Peyer's patch (tissue), 4 donors: Measurements from ENCODE around the gene ARF1. TPM values are rescaled to one million over a fixed set of nuclear protein-coding genes. Genes with fewer than 3 reads are reported as not detected.
A peak's percentile ranks its signal among the peaks of the same experiment; 100 is the strongest.

Experiments
- DNase-seq, 3 donors: peaks; one replicate each; pipeline ENCODE4 v3.0.0-alpha.2; 2017 to 2019
- H3K27ac ChIP-seq, 4 donors: fragments of 200-600 bp; sonication (generic); one replicate each; pipeline ENCODE4 v1.5.1; 2016 to 2019
- H3K27me3 ChIP-seq, 2 donors: fragments of 200-600 bp; sonication (generic); one replicate each; pipeline ENCODE4 v1.5.1; 2019
- H3K36me3 ChIP-seq, 3 donors: fragments of 200-600 bp; sonication (generic); one replicate each; pipeline ENCODE4 v1.5.1; 2016 to 2019
- H3K4me1 ChIP-seq, 4 donors: fragments of 200-600 bp; sonication (generic); one replicate each; pipeline ENCODE4 v1.5.1; 2016 to 2019
- H3K4me3 ChIP-seq, 4 donors: fragments of 200-600 bp; sonication (generic); 1 replicate in 3 of 4; 2 replicates in 1 of 4; pipeline ENCODE4 v1.5.1; 2016 to 2019; ENCODE audit warnings: mild to moderate bottlenecking in 1 of 4
- H3K9me3 ChIP-seq, 4 donors: fragments of 200-600 bp; sonication (generic); one replicate each; pipeline ENCODE4 v1.5.1; 2016 to 2019; ENCODE audit warnings: mild to moderate bottlenecking in 1 of 4
- CTCF ChIP-seq, 6 experiments: fragments of 450-650 bp in 4 of 6; fragments of 200-600 bp in 2 of 6; sonication (generic) in 1 of 6; IDR thresholded peaks; one replicate each; pipeline ENCODE4 v1.5.1; 2017 to 2019; ENCODE audit warnings: antibody characterized with exemption in 6 of 6, mild to moderate bottlenecking in 3 of 6, moderate library complexity in 1 of 6
- POLR2A ChIP-seq, 2 donors: fragments of 450-650 bp; IDR thresholded peaks; one replicate each; pipeline ENCODE4 v1.5.1; 2017; ENCODE audit warnings: antibody characterized with exemption in 2 of 2, mild to moderate bottlenecking in 2 of 2, moderate library complexity in 2 of 2
- total RNA-seq, 4 donors: library from RNA; depleted of rRNA; stranded (reverse); fragments of >200 nt; gene quantifications; one replicate each; pipeline ENCODE4 v1.1.0, GENCODE V29; 2016

Gene ARF1
- total RNA-seq, 4 donors from 2014 or later: 243 to 434 (median 392) TPM

- no peaks in the 10 kb centered on the region for H3K36me3 ChIP-seq
- no peaks in the 10 kb centered on the region for H3K27me3 ChIP-seq
- no peak for TF ChIP-seq POLR2A (IDR thresholded peaks at IDR 0.05)
- TF ChIP-seq CTCF (IDR thresholded peaks at IDR 0.05): no peak
- H3K9me3 ChIP-seq: no peaks in the 10 kb centered on the region
- H3K4me1 ChIP-seq: no peaks in the 10 kb centered on the region
- H3K27ac ChIP-seq: no peak overlapping the region
- H3K4me3 ChIP-seq: no peak overlapping the region
- DNase-seq: peak in 1 of 3 donors; percentile 14
These were observed 35.9 kb upstream of the ARF1 start for GRCh38 chr1:228046421-228047182.

GRCh38 chr1:228047183-228047466 lies 35.4 kb upstream of the ARF1 start:
- no peak overlapping the region for H3K27ac ChIP-seq
- no peaks in the 10 kb centered on the region for H3K9me3 ChIP-seq
- no peak overlapping the region for H3K4me3 ChIP-seq
- no peak for TF ChIP-seq CTCF (IDR thresholded peaks at IDR 0.05)
- no peak for TF ChIP-seq POLR2A (IDR thresholded peaks at IDR 0.05)
- H3K27me3 ChIP-seq: no peaks in the 10 kb centered on the region
- no peak for DNase-seq
- no peaks in the 10 kb centered on the region for H3K36me3 ChIP-seq
- no peaks in the 10 kb centered on the region for H3K4me1 ChIP-seq

DNA sequence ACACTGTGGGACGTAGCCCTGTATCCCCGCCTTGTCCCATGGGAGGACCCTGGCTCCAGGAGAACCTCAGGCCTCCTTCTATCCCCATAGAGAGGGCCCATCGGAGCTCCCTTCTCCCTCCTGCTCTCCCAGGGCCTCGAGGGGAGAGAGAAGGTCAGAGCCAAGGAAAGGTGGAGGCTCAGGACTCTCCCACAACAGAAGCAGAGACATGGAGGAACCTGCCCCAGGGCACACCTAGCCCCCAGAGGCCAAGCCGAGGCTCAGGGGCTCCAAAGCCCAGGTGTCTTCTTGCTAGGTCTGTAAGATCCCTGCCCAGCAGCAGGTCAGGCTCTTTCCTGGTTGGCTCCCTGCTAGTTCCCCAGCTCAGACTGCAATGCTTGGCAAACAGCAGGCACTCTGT lies 34.4 kb upstream of the ARF1 start:
- H3K9me3 ChIP-seq: no peaks in the 10 kb centered on the region
- no peak overlapping the region for H3K27ac ChIP-seq
- H3K27me3 ChIP-seq: no peaks in the 10 kb centered on the region
- no peak for TF ChIP-seq POLR2A (IDR thresholded peaks at IDR 0.05)
- no peak for TF ChIP-seq CTCF (IDR thresholded peaks at IDR 0.05)
- H3K4me3 ChIP-seq: no peak overlapping the region
- H3K36me3 ChIP-seq: no peaks in the 10 kb centered on the region
- DNase-seq: peak in 1 of 3 donors; percentile 31
- H3K4me1 ChIP-seq: no peaks in the 10 kb centered on the region

- DNase-seq: peak in 2 of 3 donors; percentile 9 to 20
- Histone ChIP-seq H3K27ac (no peak overlapping the region), H3K27me3 (no peaks in the 10 kb centered on the region), H3K4me1 (no peaks in the 10 kb centered on the region), H3K9me3 (no peaks in the 10 kb centered on the region), H3K36me3 (no peaks in the 10 kb centered on the region), H3K4me3 (no peak overlapping the region)
- TF ChIP-seq POLR2A (IDR thresholded peaks at IDR 0.05) (no peak), CTCF (IDR thresholded peaks at IDR 0.05) (no peak)
These were observed 33.7 kb upstream of the ARF1 start for GRCh38 chr1:228048659-228049298.

DNA sequence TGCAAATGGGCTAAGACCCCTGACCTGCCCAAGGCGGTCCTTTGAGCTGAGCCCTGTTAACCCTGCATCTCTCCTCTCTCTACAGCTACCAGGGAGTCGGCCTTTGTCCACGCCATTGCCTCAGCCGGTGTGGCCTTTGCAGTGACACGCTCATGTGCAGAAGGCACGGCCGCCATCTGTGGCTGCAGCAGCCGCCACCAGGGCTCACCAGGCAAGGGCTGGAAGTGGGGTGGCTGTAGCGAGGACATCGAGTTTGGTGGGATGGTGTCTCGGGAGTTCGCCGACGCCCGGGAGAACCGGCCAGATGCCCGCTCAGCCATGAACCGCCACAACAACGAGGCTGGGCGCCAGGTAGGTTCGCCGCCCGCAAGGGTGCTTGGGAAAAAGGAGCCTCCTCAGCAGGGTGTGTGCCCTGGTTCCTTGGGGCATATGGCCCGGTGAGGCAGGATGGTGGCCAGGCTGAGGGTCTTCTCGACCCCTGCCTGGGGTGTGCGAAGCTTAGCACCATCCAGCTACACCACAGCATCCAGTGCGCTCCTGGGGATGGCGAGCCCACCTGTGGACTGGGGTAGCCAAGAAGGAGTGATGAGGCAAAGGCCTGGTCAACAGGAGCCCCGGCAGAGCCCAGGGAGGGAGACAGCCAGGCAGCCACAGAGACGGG lies 31.8 kb upstream of the ARF1 start:
- no peaks in the 10 kb centered on the region for H3K9me3 ChIP-seq
- H3K27me3 ChIP-seq: peaks cover 0 to under 1% of the 10 kb centered on the region in 2 donors
- H3K27ac ChIP-seq: no peak overlapping the region
- peak; percentile 5 to 43 (median 24) for DNase-seq
- TF ChIP-seq POLR2A (IDR thresholded peaks at IDR 0.05) (no peak), CTCF (IDR thresholded peaks at IDR 0.05) (no peak)
- no peaks in the 10 kb centered on the region for H3K4me1 ChIP-seq
- no peak overlapping the region for H3K4me3 ChIP-seq
- H3K36me3 ChIP-seq: no peaks in the 10 kb centered on the region
